ENCODE results near the gene EPHA2. TPM values are rescaled to one million over a fixed set of nuclear protein-coding genes. Genes with fewer than 3 reads are reported as not detected.
A peak's percentile ranks its signal among the peaks of the same experiment; 100 is the strongest.

The EPHA2 gene
- total and polyA plus RNA-seq, 4 donors = 2.4 to 5.0 (median 4.0) TPM

GRCh38 chr1:16078925-16079656 is 76.8 kb downstream of the EPHA2 start:
- Histone ChIP-seq H3K27me3 (ENCODE audit: control insufficient read depth, insufficient read depth, low read length) (no peaks in the 10 kb centered on the region), H3K27ac (ENCODE audit: low read depth, low read length) (no peak overlapping the region), H3K36me3 (ENCODE audit: control insufficient read depth, insufficient read depth, low read length) (no peaks in the 10 kb centered on the region), H3K4me3 (ENCODE audit: low read depth, low read length) (no peak overlapping the region), H3K9me3 (ENCODE audit: control insufficient read depth, insufficient read depth, low read length) (no peaks in the 10 kb centered on the region), H3K4me1 (ENCODE audit: control insufficient read depth, insufficient read depth, low read length) (peaks cover 21% of the 10 kb centered on the region)
- 32% methylated on average over 10 of the region's 10 CpGs for WGBS (ENCODE audit: insufficient coverage)
- peak; percentile 26 to 95 (median 68) for DNase-seq (ENCODE audit: low read depth in 4 of 6, low spot score in 6 of 6)

DNA sequence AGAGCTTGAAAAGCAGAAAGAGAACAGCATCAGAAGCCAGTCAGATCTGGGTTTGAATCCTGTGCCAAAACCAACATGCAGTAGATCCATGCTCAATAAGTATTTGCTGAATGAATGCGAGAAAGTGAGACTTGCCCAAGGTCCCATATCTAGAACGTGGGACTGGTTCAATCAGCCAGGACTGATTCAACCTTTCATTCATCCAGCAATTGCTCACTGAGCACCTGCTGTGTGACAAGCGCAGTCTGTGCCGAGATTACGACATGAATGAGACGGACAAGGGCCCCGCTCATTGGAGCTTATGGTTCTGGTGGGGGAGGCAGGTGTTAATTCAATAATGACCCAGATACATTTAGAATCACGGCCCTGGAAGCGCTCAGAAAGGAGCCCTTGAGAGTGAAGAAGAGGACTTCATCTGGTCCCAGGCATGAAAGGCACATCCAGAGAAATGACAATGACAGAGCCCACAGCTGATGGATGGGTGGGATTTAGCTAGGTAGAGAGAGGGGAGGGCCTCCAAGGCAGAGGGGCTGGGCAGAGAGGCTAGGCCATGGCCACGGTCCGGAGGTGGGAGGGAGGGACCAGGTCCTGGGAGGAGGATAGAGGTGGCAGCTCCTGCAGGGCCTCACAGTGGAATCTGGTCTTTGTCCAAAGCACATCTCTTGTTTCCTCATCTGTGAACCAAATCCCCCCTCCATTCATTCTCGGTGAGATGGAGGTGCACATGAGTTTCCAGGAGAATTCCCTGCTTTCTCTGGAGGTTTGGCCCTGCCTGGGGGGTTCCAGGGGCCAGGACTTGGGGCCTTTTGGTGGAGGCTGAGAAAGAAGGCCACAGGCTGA is 78.2 kb downstream of the EPHA2 start:
- Histone ChIP-seq H3K9me3 (ENCODE audit: control insufficient read depth, insufficient read depth, low read length) (no peaks in the 10 kb centered on the region), H3K36me3 (ENCODE audit: control insufficient read depth, insufficient read depth, low read length) (no peaks in the 10 kb centered on the region), H3K27me3 (ENCODE audit: control insufficient read depth, insufficient read depth, low read length) (peaks cover 3% of the 10 kb centered on the region), H3K4me3 (ENCODE audit: low read depth, low read length) (no peak overlapping the region), H3K4me1 (ENCODE audit: control insufficient read depth, insufficient read depth, low read length) (peaks cover 28% of the 10 kb centered on the region), H3K27ac (ENCODE audit: low read depth, low read length) (no peak overlapping the region)
- DNase-seq (ENCODE audit: low read depth in 4 of 6, low spot score in 6 of 6) = no peak
- 68% methylated on average over 9 of the region's 12 CpGs for WGBS (ENCODE audit: insufficient coverage)

- 61% methylated on average over 11 of the region's 11 CpGs for WGBS (ENCODE audit: insufficient coverage)
- H3K27me3 ChIP-seq (ENCODE audit: control insufficient read depth, insufficient read depth, low read length) = peaks cover 3% of the 10 kb centered on the region
- H3K9me3 ChIP-seq (ENCODE audit: control insufficient read depth, insufficient read depth, low read length) = no peaks in the 10 kb centered on the region
- H3K27ac ChIP-seq (ENCODE audit: low read depth, low read length) = no peak overlapping the region
- H3K36me3 ChIP-seq (ENCODE audit: control insufficient read depth, insufficient read depth, low read length) = no peaks in the 10 kb centered on the region
- H3K4me1 ChIP-seq (ENCODE audit: control insufficient read depth, insufficient read depth, low read length) = peaks cover 28% of the 10 kb centered on the region
- H3K4me3 ChIP-seq (ENCODE audit: low read depth, low read length) = no peak overlapping the region
- peak in 1 of 6 donors; percentile 58 for DNase-seq (ENCODE audit: low read depth in 4 of 6, low spot score in 6 of 6)
Measured at GRCh38 chr1:16076865-16077238, 79.0 kb downstream of the EPHA2 start.

DNA sequence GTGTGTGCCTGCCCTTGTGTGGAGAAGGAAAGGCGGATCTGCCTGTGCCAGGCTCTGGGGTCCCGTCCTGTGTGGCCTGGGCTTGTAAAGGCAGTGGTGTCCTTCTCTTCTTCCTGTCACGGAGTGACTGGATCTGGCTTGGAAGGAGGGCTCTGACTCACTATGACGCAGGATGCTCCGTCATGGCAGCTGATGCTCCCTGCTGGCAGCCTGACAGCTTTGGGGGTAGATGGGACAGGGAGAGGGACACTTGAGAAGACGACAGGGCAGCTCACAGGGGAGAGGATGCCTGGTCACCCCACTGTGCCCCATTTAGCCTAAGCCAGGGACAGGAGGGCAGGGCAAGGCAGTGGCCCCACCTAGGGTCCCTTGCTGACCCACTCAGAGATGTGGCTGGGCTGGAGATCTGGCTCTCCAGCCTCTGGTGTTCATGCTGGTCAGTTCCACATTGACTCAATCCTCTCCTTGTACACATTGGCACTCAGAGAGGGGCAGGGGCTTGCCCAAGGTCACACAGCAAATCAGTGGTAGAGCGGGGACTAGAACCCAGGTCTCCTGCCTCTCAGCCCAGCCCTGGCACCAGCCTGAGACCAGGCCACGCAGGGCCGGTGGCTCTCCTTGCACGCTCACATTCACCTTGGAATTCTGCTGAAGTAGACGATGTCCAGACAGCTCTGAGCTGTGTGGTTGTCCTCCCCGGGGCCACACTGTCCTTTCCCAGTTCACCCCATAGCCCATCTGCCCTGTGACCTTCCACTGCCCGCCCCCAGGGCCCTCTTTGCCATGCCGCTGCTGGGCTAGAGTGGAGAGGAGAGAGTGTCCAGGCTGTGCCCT is 79.6 kb downstream of the EPHA2 start:
- peaks cover 28% of the 10 kb centered on the region for H3K4me1 ChIP-seq (ENCODE audit: control insufficient read depth, insufficient read depth, low read length)
- DNase-seq (ENCODE audit: low read depth in 4 of 6, low spot score in 6 of 6) = no peak
- peaks cover 3% of the 10 kb centered on the region for H3K27me3 ChIP-seq (ENCODE audit: control insufficient read depth, insufficient read depth, low read length)
- H3K9me3 ChIP-seq (ENCODE audit: control insufficient read depth, insufficient read depth, low read length) = no peaks in the 10 kb centered on the region
- WGBS (ENCODE audit: insufficient coverage) = 80% methylated on average over 10 of the region's 14 CpGs
- no peaks in the 10 kb centered on the region for H3K36me3 ChIP-seq (ENCODE audit: control insufficient read depth, insufficient read depth, low read length)
- no peak overlapping the region for H3K27ac ChIP-seq (ENCODE audit: low read depth, low read length)
- no peak overlapping the region for H3K4me3 ChIP-seq (ENCODE audit: low read depth, low read length)

GRCh38 chr1:16075337-16076030 is 80.4 kb downstream of the EPHA2 start:
- Histone ChIP-seq H3K27ac (ENCODE audit: low read depth, low read length) (no peak overlapping the region), H3K27me3 (ENCODE audit: control insufficient read depth, insufficient read depth, low read length) (peaks cover 3% of the 10 kb centered on the region), H3K9me3 (ENCODE audit: control insufficient read depth, insufficient read depth, low read length) (no peaks in the 10 kb centered on the region), H3K36me3 (ENCODE audit: control insufficient read depth, insufficient read depth, low read length) (peaks cover 2% of the 10 kb centered on the region), H3K4me3 (ENCODE audit: low read depth, low read length) (no peak overlapping the region), H3K4me1 (ENCODE audit: control insufficient read depth, insufficient read depth, low read length) (peaks cover 28% of the 10 kb centered on the region)
- WGBS (ENCODE audit: insufficient coverage) = 65% methylated on average over 7 of the region's 11 CpGs
- DNase-seq (ENCODE audit: low read depth in 4 of 6, low spot score in 6 of 6) = peak in 1 of 6 donors; percentile 56

Other genes with a start within 250 kb of the EPHA2 start
- 10 to 100 TPM; 16.7 to 37.5 TPM for gene ZBTB17, start 180.0 kb downstream of the EPHA2 start, total RNA-seq
- 10 to 100 TPM; 40.6 to 50.8 TPM for gene ZBTB17, start 180.0 kb downstream of the EPHA2 start, polyA plus RNA-seq (ENCODE audit: insufficient read length in 2 of 2)
- 1 to 10 TPM in 1 of 2 donors, under 1 TPM in 1; 0.99 to 2.5 TPM for gene SRARP, start 151.8 kb downstream of the EPHA2 start, total RNA-seq
- gene SRARP, start 151.8 kb downstream of the EPHA2 start, polyA plus RNA-seq (ENCODE audit: insufficient read length in 2 of 2) = 1 to 10 TPM; 1.7 to 1.8 TPM
- 1 to 10 TPM; 1.4 to 1.6 TPM for gene HSPB7, start 138.0 kb downstream of the EPHA2 start, total RNA-seq
- gene HSPB7, start 138.0 kb downstream of the EPHA2 start, polyA plus RNA-seq (ENCODE audit: insufficient read length in 2 of 2) = 1 to 10 TPM; 2.6 to 2.7 TPM
- 1 to 10 TPM in 1 of 2 donors, under 1 TPM in 1; 0.10 to 1.8 TPM for gene CLCNKA, start 134.0 kb downstream of the EPHA2 start, total RNA-seq
- 1 to 10 TPM in 1 of 2 donors, not detected in 1; 1.0 TPM for gene CLCNKA, start 134.0 kb downstream of the EPHA2 start, polyA plus RNA-seq (ENCODE audit: insufficient read length in 2 of 2)
- 1 to 10 TPM in 1 of 2 donors, under 1 TPM in 1; 0.40 to 1.9 TPM for gene CLCNKB, start 112.3 kb downstream of the EPHA2 start, total RNA-seq
- gene CLCNKB, start 112.3 kb downstream of the EPHA2 start, polyA plus RNA-seq (ENCODE audit: insufficient read length in 2 of 2) = 1 to 10 TPM; 1.1 to 1.3 TPM
- gene FAM131C, start 82.4 kb downstream of the EPHA2 start, total RNA-seq = 1 to 10 TPM; 1.9 to 2.8 TPM
- 10 to 100 TPM; 22.4 to 26.4 TPM for gene FAM131C, start 82.4 kb downstream of the EPHA2 start, polyA plus RNA-seq (ENCODE audit: insufficient read length in 2 of 2)
- 1 to 10 TPM; 1.6 to 2.8 TPM for gene ARHGEF19, start 56.6 kb upstream of the EPHA2 start, total RNA-seq
- gene ARHGEF19, start 56.6 kb upstream of the EPHA2 start, polyA plus RNA-seq (ENCODE audit: insufficient read length in 2 of 2) = 1 to 10 TPM; 2.3 to 5.1 TPM
- gene CPLANE2, start 81.1 kb upstream of the EPHA2 start, total RNA-seq = 10 to 100 TPM; 12.1 to 13.3 TPM
- 10 to 100 TPM; 12.2 to 14.3 TPM for gene CPLANE2, start 81.1 kb upstream of the EPHA2 start, polyA plus RNA-seq (ENCODE audit: insufficient read length in 2 of 2)
- gene FBXO42, start 196.4 kb upstream of the EPHA2 start, total RNA-seq = 10 to 100 TPM; 22.8 to 27.8 TPM
- 10 to 100 TPM; 27.2 to 29.2 TPM for gene FBXO42, start 196.4 kb upstream of the EPHA2 start, polyA plus RNA-seq (ENCODE audit: insufficient read length in 2 of 2)
- 10 to 100 TPM; 13.1 to 67.3 TPM for gene SZRD1, start 211.2 kb upstream of the EPHA2 start, total RNA-seq
- gene SZRD1, start 211.2 kb upstream of the EPHA2 start, polyA plus RNA-seq (ENCODE audit: insufficient read length in 2 of 2) = 10 to 100 TPM; 70.8 to 77.5 TPM

All from spinal cord (tissue), 10 donors.